ENCODE data around the gene LRRFIP1. TPM values are rescaled to one million over a fixed set of nuclear protein-coding genes. Genes with fewer than 3 reads are reported as not detected.

LRRFIP1 gene
- total and polyA plus RNA-seq, 2 donors (not counting 3 experiments of a cell fraction or from before 2014, with no cell fraction given): 39.2 to 179 TPM

DNA sequence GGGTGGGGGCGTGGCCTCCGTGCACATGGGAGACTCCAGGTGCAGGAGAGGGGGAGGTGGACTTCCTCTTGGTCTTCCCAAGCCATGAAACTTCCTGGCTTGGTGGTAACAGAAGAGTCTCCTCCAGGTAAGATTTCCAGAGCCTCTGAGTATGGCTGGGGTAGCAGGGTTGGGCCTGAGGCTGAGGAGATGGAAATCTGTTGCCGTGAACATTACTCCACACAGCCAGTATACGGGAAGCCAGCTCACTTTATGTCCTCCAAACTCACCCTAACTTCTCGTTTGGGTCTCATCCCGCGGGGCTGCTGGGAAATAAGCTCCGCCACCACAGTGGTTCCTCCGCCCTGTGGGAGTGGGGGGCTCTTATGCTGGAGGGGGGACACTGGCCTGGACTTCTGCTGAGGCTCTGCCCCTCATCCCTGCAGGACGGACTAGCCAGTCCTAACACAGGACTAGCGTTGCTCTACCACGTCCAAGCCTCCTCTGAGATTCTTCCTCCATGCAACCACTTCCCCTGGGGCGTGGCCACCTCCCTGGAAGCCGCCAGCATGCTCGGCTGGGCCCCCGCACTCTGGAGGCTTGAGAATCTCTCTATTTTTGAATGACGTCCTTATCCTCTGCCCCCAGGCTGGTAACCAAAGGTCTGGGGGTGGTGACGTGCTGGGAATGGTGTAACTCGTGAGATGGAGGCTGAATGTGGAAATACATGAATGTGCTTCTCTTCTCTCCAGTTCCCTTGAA, 36.1 kb upstream of the LRRFIP1 start:
- Histone ChIP-seq H3K27me3 (ENCODE audit: control insufficient read depth in 2 of 2, insufficient read depth in 2 of 2, low read length in 2 of 2) (peaks cover 0 to 2% of the 10 kb centered on the region in 2 experiments), H3K4me3 (replicated peaks in 1 of 3; ENCODE audit: insufficient read depth in 1 of 3, low read depth in 1 of 3, low read length in 3 of 3) (no peak overlapping the region), H2AFZ (ENCODE audit: low read depth, low read length) (no peak overlapping the region), H3K27ac (ENCODE audit: insufficient read depth, low read depth, low read length) (no peak overlapping the region), H4K20me1 (replicated peaks; ENCODE audit: control insufficient read depth, extremely low read depth, insufficient read depth, low read length) (no peaks in the 10 kb centered on the region), H3K36me3 (ENCODE audit: control insufficient read depth in 2 of 2, extremely low read depth in 1 of 2, insufficient read depth in 2 of 2, low read length in 2 of 2) (no peaks in the 10 kb centered on the region), H3K4me1 (ENCODE audit: control insufficient read depth, extremely low read depth, insufficient read depth, low read length) (no peaks in the 10 kb centered on the region), H3K9ac (replicated peaks; ENCODE audit: extremely low read depth, insufficient read depth, low read length) (no peak overlapping the region), H3K4me2 (ENCODE audit: insufficient read depth, low read length) (no peak overlapping the region), H3K9me3 (replicated peaks; ENCODE audit: control insufficient read depth, insufficient read depth, low read length) (no peaks in the 10 kb centered on the region), H3K79me2 (ENCODE audit: control insufficient read depth, insufficient read depth, low read length) (no peaks in the 10 kb centered on the region), H3K9me1 (replicated peaks; ENCODE audit: control insufficient read depth, extremely low read depth, insufficient read depth, low read length) (no peaks in the 10 kb centered on the region)
- no TSS peak for BruUV-seq (replicated peaks)
- FAIRE-seq (no peak), DNase-seq (ENCODE audit: low read depth, low spot score) (no peak)
- intact Hi-C loops (cut with micrococcal nuclease): no loop called here
- POLR2A ChIA-PET: no interaction called here
- TF ChIP-seq MYC (IDR thresholded peaks at IDR 0.05; ENCODE audit: low read depth, low read length) (no peak), JUN (IDR thresholded peaks at IDR 0.05; ENCODE audit: borderline replicate concordance, insufficient read depth, insufficient read length, low read depth) (no peak), MAX (IDR thresholded peaks at IDR 0.05; ENCODE audit: insufficient read depth, insufficient read length) (no peak), FOS (IDR thresholded peaks at IDR 0.05; ENCODE audit: borderline replicate concordance, insufficient read depth, low read length) (no peak)
- TF ChIP-seq, protein P1, sequence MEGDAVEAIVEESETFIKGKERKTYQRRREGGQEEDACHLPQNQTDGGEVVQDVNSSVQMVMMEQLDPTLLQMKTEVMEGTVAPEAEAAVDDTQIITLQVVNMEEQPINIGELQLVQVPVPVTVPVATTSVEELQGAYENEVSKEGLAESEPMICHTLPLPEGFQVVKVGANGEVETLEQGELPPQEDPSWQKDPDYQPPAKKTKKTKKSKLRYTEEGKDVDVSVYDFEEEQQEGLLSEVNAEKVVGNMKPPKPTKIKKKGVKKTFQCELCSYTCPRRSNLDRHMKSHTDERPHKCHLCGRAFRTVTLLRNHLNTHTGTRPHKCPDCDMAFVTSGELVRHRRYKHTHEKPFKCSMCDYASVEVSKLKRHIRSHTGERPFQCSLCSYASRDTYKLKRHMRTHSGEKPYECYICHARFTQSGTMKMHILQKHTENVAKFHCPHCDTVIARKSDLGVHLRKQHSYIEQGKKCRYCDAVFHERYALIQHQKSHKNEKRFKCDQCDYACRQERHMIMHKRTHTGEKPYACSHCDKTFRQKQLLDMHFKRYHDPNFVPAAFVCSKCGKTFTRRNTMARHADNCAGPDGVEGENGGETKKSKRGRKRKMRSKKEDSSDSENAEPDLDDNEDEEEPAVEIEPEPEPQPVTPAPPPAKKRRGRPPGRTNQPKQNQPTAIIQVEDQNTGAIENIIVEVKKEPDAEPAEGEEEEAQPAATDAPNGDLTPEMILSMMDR (IDR thresholded peaks at IDR 0.05; ENCODE audit: extremely low read depth in 1 of 2, insufficient read depth in 1 of 2, low read depth in 1 of 2, low read length in 2 of 2): no peak
- dilution Hi-C loops (cut with MboI; ENCODE audit: extremely low pct_ligation_motif_present, low sequenced_read_pairs): no loop called here
- CTCF ChIA-PET: interaction anchor here (0.9 to 2.0 kb wide), 5 partner anchors 8 to 79 kb away, joined by 3 to 4 read pairs (median 3); no protein-coding TSS in a partner anchor

Data from endothelial cell of umbilical vein (primary cell).